Duodenal mucosa (tissue), 2 donors: ENCODE data around the gene GALNT12.
A peak's percentile ranks its signal among the peaks of the same experiment; 100 is the strongest.

Experiments
- H3K27ac ChIP-seq: one replicate; pipeline ENCODE4 v1.7.0; 2013; ENCODE audit warnings: low read depth, low read length
- H3K27me3 ChIP-seq, 2 donors: one replicate each; pipeline ENCODE4 v1.7.0; 2013; ENCODE audit warnings: low read length in 2 of 2, control low read depth in 1 of 2; ENCODE audit not compliant: insufficient read depth in 2 of 2, control insufficient read depth in 1 of 2
- H3K36me3 ChIP-seq, 2 donors: one replicate each; pipeline ENCODE4 v1.7.0; 2013; ENCODE audit warnings: low read length in 2 of 2, control low read depth in 1 of 2; ENCODE audit not compliant: insufficient read depth in 2 of 2, control insufficient read depth in 1 of 2
- H3K4me1 ChIP-seq, 2 donors: one replicate each; pipeline ENCODE4 v1.7.0; 2013; ENCODE audit warnings: low read length in 2 of 2, control low read depth in 1 of 2; ENCODE audit not compliant: insufficient read depth in 2 of 2, control insufficient read depth in 1 of 2
- H3K4me3 ChIP-seq, 2 donors: one replicate each; pipeline ENCODE4 v1.7.0; 2013; ENCODE audit warnings: low read length in 2 of 2, low read depth in 1 of 2
- H3K9ac ChIP-seq, 2 donors: one replicate each; pipeline ENCODE4 v1.7.0; 2013; ENCODE audit warnings: low read length in 2 of 2, low read depth in 1 of 2
- H3K9me3 ChIP-seq, 2 donors: one replicate each; pipeline ENCODE4 v1.7.0; 2013; ENCODE audit warnings: low read length in 2 of 2, control low read depth in 1 of 2; ENCODE audit not compliant: control insufficient read depth in 1 of 2

Gene GALNT12

DNA sequence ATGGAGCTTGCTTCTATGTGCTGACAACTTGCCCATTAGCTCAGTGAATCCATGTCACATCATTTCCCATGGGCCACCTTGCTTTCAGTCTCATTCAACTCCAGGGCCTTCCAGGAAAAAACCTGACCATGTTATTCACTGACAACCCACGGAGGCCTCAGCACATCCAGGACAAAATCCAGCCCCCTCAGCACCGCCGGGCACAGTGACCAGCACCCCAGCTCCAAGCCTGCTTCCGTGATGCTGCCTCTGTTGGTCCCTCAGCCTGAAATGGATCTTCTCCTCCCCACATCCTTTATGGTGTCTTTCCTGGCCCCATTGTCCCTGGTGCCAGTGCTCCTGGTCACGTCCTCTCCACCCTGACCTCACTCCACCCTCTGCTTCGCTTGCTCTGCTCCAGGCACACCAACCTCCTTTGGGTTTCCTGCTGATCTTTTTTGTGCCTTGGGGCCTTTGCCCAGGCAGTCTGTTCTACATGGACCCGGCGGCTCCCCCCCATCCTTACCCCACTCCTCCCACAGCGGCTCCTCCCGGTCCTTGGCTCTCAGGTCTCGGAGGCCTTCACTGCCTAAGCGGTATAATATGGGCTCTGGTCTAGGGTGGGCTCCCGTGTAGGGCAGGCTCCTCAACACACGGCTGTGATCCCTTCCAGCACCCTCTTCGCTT, 36.1 kb upstream of the GALNT12 start:
- H3K4me3 ChIP-seq: no peak overlapping the region

GRCh38 chr9:98772364-98773155, 34.9 kb upstream of the GALNT12 start:
- H3K4me1 ChIP-seq: no peaks in the 10 kb centered on the region
- H3K27ac ChIP-seq: no peak overlapping the region
- peaks cover 7 to 56% of the 10 kb centered on the region in 2 donors for H3K36me3 ChIP-seq
- H3K4me3 ChIP-seq: no peak overlapping the region
- H3K27me3 ChIP-seq: no peaks in the 10 kb centered on the region
- H3K9me3 ChIP-seq: no peaks in the 10 kb centered on the region
- H3K9ac ChIP-seq: no peak overlapping the region

More for the DNA sequence above, 36.1 kb upstream of the GALNT12 start:
- no peak overlapping the region for H3K27ac ChIP-seq
- H3K4me1 ChIP-seq: no peaks in the 10 kb centered on the region
- H3K9me3 ChIP-seq: no peaks in the 10 kb centered on the region
- no peak overlapping the region for H3K9ac ChIP-seq
- H3K36me3 ChIP-seq: peaks cover 11 to 58% of the 10 kb centered on the region in 2 donors
- H3K27me3 ChIP-seq: no peaks in the 10 kb centered on the region

DNA sequence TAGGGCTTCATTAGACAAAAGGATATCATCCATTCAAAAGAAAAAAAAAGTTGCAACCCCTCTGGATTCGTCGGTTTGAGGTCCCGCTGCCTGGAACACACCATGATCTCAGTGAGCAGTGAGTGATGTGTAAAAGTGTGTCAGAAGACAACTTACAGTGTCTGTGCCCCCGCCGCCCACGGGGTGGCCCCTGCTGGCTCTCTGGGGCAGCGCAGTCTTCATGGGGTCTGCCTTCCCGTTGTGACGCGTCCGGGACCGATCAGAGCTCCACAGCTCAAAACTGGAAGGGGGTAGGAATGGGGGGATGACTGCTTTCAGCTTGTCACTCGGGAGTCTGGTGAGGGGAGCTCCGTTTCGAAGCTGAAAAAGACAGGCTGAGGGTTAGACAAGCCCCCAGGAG, 33.7 kb upstream of the GALNT12 start:
- H3K27ac ChIP-seq: no peak overlapping the region
- no peaks in the 10 kb centered on the region for H3K27me3 ChIP-seq
- no peak overlapping the region for H3K4me3 ChIP-seq
- peaks cover 6% of the 10 kb centered on the region in 2 donors for H3K4me1 ChIP-seq
- no peak overlapping the region for H3K9ac ChIP-seq
- peaks cover 5 to 45% of the 10 kb centered on the region in 2 donors for H3K36me3 ChIP-seq
- H3K9me3 ChIP-seq: no peaks in the 10 kb centered on the region

DNA sequence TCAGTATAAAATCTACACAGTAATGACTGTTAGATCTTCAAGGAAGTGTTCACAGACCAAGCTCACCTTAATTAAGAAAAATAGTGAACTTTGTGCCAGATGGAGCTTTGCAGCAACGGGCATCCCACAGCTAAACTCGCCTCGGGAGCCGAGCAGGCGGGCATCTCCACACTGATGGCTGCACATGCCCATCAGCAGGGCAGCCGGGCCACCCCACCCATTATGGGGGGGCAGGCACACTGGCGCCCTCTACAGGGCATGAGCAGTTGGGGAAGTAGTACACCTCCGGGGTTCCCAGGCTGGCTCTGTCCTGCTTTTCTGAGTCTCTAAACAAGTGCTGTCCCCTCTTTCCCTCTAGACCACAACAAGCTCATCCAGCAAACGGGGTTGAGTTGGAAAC, 32.7 kb upstream of the GALNT12 start:
- Histone ChIP-seq H3K4me3 (no peak overlapping the region), H3K27me3 (no peaks in the 10 kb centered on the region), H3K27ac (no peak overlapping the region), H3K36me3 (peaks cover 5 to 45% of the 10 kb centered on the region in 2 donors), H3K9me3 (no peaks in the 10 kb centered on the region), H3K9ac (no peak overlapping the region), H3K4me1 (peaks cover 11% of the 10 kb centered on the region in 2 donors)

GRCh38 chr9:98775831-98776441, 31.5 kb upstream of the GALNT12 start:
- Histone ChIP-seq H3K9ac (no peak overlapping the region), H3K4me3 (no peak overlapping the region), H3K9me3 (no peaks in the 10 kb centered on the region), H3K4me1 (peaks cover 11 to 19% of the 10 kb centered on the region in 2 donors), H3K36me3 (peaks cover 1 to 34% of the 10 kb centered on the region in 2 donors), H3K27ac (no peak overlapping the region), H3K27me3 (no peaks in the 10 kb centered on the region)

DNA sequence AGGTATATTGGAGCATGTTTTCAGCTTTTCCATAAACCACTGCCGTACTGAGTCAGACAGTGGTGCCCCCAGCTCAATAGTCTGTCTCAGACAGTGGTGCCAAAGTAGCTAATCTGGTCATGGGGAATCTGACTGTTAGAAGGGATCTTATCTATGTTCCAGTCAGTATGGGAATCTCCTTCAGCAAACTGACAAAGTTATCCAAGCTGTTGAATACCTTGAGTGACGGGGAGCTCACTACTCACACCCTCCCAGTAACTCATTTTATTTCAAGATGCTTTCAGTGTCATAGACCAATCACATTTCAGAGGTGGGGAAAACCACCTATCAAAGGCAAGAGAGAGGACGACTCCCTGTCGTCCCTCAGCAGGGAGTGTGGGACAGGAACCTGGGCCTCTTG, 29.9 kb upstream of the GALNT12 start:
- H3K9me3 ChIP-seq: no peaks in the 10 kb centered on the region

GRCh38 chr9:98778251-98778650, 29.2 kb upstream of the GALNT12 start:
- H3K27me3 ChIP-seq: no peaks in the 10 kb centered on the region
- no peak overlapping the region for H3K4me3 ChIP-seq
- H3K9me3 ChIP-seq: no peaks in the 10 kb centered on the region
- H3K9ac ChIP-seq: peak overlapping the region in 1 of 2 donors; percentile 6
- H3K36me3 ChIP-seq: peaks cover 0 to 11% of the 10 kb centered on the region in 2 donors
- no peak overlapping the region for H3K27ac ChIP-seq
- peaks cover 24 to 34% of the 10 kb centered on the region in 2 donors for H3K4me1 ChIP-seq

More for the DNA sequence above, 29.9 kb upstream of the GALNT12 start:
- H3K36me3 ChIP-seq: peaks cover 0 to 17% of the 10 kb centered on the region in 2 donors
- no peak overlapping the region for H3K27ac ChIP-seq
- H3K4me3 ChIP-seq: no peak overlapping the region
- no peak overlapping the region for H3K9ac ChIP-seq
- no peaks in the 10 kb centered on the region for H3K27me3 ChIP-seq
- peaks cover 24 to 32% of the 10 kb centered on the region in 2 donors for H3K4me1 ChIP-seq

DNA sequence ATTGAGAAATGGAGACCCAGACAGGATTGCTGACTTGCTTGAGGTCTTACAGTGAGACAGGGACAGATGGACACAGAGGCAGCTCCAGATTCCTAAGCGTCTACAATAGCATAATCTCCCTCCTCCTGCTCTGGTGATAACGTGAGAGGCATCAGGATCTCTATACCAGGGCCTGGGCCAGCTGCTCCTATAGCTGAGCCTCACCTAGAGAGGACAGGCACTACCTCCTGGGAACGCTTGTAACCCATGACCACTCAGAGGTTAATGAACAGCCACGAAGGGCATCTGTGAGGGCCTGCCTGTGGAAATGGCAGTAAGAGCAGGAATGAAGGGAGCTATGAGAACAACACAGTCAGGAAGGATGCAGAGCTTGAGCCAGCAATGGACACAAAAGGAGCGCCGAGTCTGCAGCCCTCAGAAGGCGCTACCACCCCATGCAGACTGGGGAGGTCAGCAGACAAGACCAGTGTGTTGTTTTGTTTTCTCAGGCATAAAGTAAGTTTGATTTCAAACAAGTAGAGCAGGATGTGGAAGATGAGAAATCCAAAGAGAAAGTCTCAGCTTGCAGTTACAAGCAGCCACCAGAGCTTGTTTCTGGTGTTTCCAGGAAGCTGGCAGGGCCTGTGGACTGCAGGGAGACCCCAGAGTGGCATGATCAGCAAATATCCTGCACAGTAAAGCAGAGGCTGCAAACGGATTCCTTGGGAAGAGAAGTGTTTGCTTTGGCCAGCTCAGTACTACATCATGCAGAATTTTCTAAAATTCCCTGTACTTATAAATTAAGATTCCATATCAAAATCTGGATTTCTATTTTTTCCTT, 28.5 kb upstream of the GALNT12 start:
- Histone ChIP-seq H3K9ac (peak overlapping the region; percentile 2 to 6), H3K4me3 (no peak overlapping the region), H3K27me3 (no peaks in the 10 kb centered on the region), H3K9me3 (no peaks in the 10 kb centered on the region), H3K36me3 (peaks cover 2 to 8% of the 10 kb centered on the region in 2 donors), H3K27ac (no peak overlapping the region), H3K4me1 (peaks cover 24 to 34% of the 10 kb centered on the region in 2 donors)

- Histone ChIP-seq H3K36me3 (peaks cover 4 to 9% of the 10 kb centered on the region in 2 donors), H3K9me3 (no peaks in the 10 kb centered on the region), H3K4me1 (peaks cover 24 to 34% of the 10 kb centered on the region in 2 donors), H3K9ac (no peak overlapping the region), H3K4me3 (no peak overlapping the region), H3K27me3 (no peaks in the 10 kb centered on the region), H3K27ac (no peak overlapping the region)
These were observed 27.3 kb upstream of the GALNT12 start for GRCh38 chr9:98780059-98780749.
